HUDEP-2 (cell line): Measurements from ENCODE around the gene PDCD5.

Experiments
- DNase-seq, 76 experiments: peaks; one replicate each; lab custom pipeline; 2025; ENCODE audit not compliant: unreplicated experiment in 76 of 76; lab: John Stamatoyannopoulos, UW

Gene PDCD5

GRCh38 chr19:32627714-32628270 lies 46.8 kb downstream of the PDCD5 start:
- DNase-seq: peak in 24 of 76 experiments; percentile 18 to 59 (median 40)

- DNase-seq: peak in 39 of 76 experiments; percentile 5 to 66 (median 26)
These were observed 49.3 kb downstream of the PDCD5 start for GRCh38 chr19:32630338-32630737.

DNA sequence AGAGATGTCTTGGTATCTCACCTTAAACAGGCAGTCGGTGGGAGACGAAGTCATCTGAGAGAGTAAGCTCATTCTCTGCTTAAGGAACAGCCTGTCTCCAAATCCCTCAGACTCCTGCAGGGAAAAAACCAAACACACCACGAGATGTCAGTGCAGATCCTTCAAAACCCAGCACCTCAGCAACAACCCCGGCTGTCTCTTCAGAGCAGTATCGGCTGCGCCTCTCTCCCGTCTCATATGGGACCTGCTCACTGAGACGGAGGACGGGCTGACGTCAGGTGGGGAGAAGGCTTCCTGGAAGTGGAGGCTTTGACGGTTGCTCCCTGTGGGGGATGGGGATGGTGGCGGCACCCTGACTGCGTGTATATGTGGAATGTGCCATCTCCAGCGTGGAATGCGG lies 50.4 kb downstream of the PDCD5 start:
- DNase-seq: no peak
